K562 (cell line): ENCODE data around the gene BTBD3. TPM values are rescaled to one million over a fixed set of nuclear protein-coding genes. Genes with fewer than 3 reads are reported as not detected.
A peak's percentile ranks its signal among the peaks of the same experiment; 100 is the strongest.

Experiments
- ATAC-seq: fragments of 200-7000 bp; cut with Tn5 transposase; 3 replicates; pipeline ENCODE4 v1.9.1; 2020; ENCODE audit warnings: moderate library complexity
- BruUV-seq: library from RNA; stranded (reverse); fragments of 400-500 nt; replicated peaks from 2 replicates; lab custom pipeline; 2021; lab: Mats Ljungman, UMichigan
- CTCF ChIA-PET: fragments of 300-600 bp; formaldehyde crosslinking; extraction: SDS; loops from one replicate; lab custom pipeline; 2021; ENCODE audit warnings: low intra/inter-chr PET ratio; lab: Yijun Ruan, JAX
- POLR2A ChIA-PET: fragments of 300-600, 350-650 bp; sonication (Branson Sonifier 250); formaldehyde crosslinking; extraction: SDS; loops from one replicate; lab custom pipeline; 2021; ENCODE audit warnings: antibody characterized with exemption, inconsistent platforms; lab: Yijun Ruan, JAX
- DNase-seq, 4 experiments: peaks; one replicate each; pipeline versions ENCODE4 v3.0.0 to v3.0.0-alpha.2; 2011 to 2018; ENCODE audit warnings: low spot score in 3 of 4, mixed read lengths in 3 of 4; ENCODE audit errors: extremely low read depth in 1 of 4
- FAIRE-seq: peaks from 2 replicates; lab custom pipeline; 2011; peaks lifted over from hg19 to GRCh38; lab: Jason Lieb, UNC
- H2AFZ ChIP-seq: 2 replicates; pipeline ENCODE4 v1.6.0; 2011; ENCODE audit warnings: low read depth, low read length, control low read depth, inconsistent platforms
- H3K27ac ChIP-seq: fragments of 200-600 bp; 3 replicates; pipeline ENCODE4 v1.8.0; 2011; ENCODE audit warnings: low read depth, mild to moderate bottlenecking, control low read depth, inconsistent platforms, low read length, moderate library complexity, mixed read lengths; ENCODE audit errors: extremely low read depth
- H3K27me3 ChIP-seq, 2 experiments: fragments of 300-600 bp in 1 of 2; 2 replicates in 1 of 2; 3 replicates in 1 of 2; pipeline versions ENCODE4 v1.6.0 to v1.8.0; 2011; ENCODE audit warnings: inconsistent platforms in 2 of 2, low read length in 2 of 2, mild to moderate bottlenecking in 1 of 2, mixed read lengths in 1 of 2, moderate library complexity in 1 of 2; ENCODE audit not compliant: control insufficient read depth in 2 of 2, insufficient read depth in 2 of 2
- H3K36me3 ChIP-seq: fragments of 300-600 bp; 3 replicates; pipeline ENCODE4 v1.8.0; 2011; ENCODE audit warnings: mild to moderate bottlenecking, low read length, inconsistent platforms; ENCODE audit not compliant: control insufficient read depth, insufficient read depth
- H3K4me1 ChIP-seq, 2 experiments: fragments of 200-600 bp in 1 of 2; replicated peaks in 1 of 2; 2 replicates in 1 of 2; 3 replicates in 1 of 2; pipeline versions ENCODE4 v1.5.1 to v1.8.0; 2011; ENCODE audit warnings: inconsistent platforms in 2 of 2, low read length in 2 of 2, mild to moderate bottlenecking in 1 of 2, mixed read lengths in 1 of 2, moderate library complexity in 1 of 2; ENCODE audit not compliant: control insufficient read depth in 2 of 2, insufficient read depth in 2 of 2
- H3K4me2 ChIP-seq: 2 replicates; pipeline ENCODE4 v1.6.1; 2011; ENCODE audit warnings: low read length, control low read depth, inconsistent platforms, mixed read lengths; ENCODE audit not compliant: insufficient read depth
- H3K4me3 ChIP-seq: fragments of 200-600 bp; sonication (generic), shearing (Covaris generic); 2 replicates; pipeline ENCODE4 v1.5.1; 2016; ENCODE audit warnings: control low read depth, inconsistent platforms
- H3K79me2 ChIP-seq: fragments of 200-600 bp; 3 replicates; pipeline ENCODE4 v1.8.0; 2011; ENCODE audit warnings: low read length, inconsistent platforms; ENCODE audit not compliant: control insufficient read depth, insufficient read depth
- H3K9ac ChIP-seq, 2 experiments: 2 replicates each; pipeline versions ENCODE4 v1.6.0 to v1.6.1; 2011; ENCODE audit warnings: low read depth in 2 of 2, low read length in 2 of 2, control low read depth in 1 of 2, inconsistent platforms in 1 of 2, mild to moderate bottlenecking in 1 of 2, mixed read lengths in 1 of 2; ENCODE audit not compliant: insufficient read depth in 1 of 2
- H3K9me1 ChIP-seq: one replicate; pipeline ENCODE4 v1.6.0; 2011; ENCODE audit warnings: inconsistent platforms, mild to moderate bottlenecking, low read length, moderate library complexity; ENCODE audit not compliant: control insufficient read depth, insufficient read depth
- H3K9me3 ChIP-seq: replicated peaks from 2 replicates; pipeline ENCODE4 v1.5.1; 2011; ENCODE audit warnings: low read depth, low read length, inconsistent platforms; ENCODE audit not compliant: control insufficient read depth, insufficient read depth
- H4K20me1 ChIP-seq: replicated peaks from 2 replicates; pipeline ENCODE4 v1.6.1; 2011; ENCODE audit warnings: low read length, inconsistent platforms, mixed read lengths; ENCODE audit not compliant: control insufficient read depth, insufficient read depth
- ATF1 ChIP-seq, 2 experiments: fragments of 450-650 bp in 1 of 2; IDR thresholded peaks; 2 replicates each; pipeline ENCODE4 v1.6.1; 2016; ENCODE audit warnings: missing compliant biosample characterization in 1 of 2, missing genetic modification characterization in 1 of 2
- BMI1 ChIP-seq: fragments of 150-350 bp; IDR thresholded peaks from 2 replicates; pipeline ENCODE4 v1.6.1; 2014; ENCODE audit warnings: low read length
- BRF1 ChIP-seq: IDR thresholded peaks from 3 replicates; pipeline ENCODE4 v1.6.1; 2011; ENCODE audit warnings: borderline replicate concordance, mild to moderate bottlenecking; ENCODE audit not compliant: insufficient read length; ENCODE audit errors: extremely low read depth
- CSDE1 ChIP-seq, 2 experiments: fragments of 450-650 bp; IDR thresholded peaks; 2 replicates each; pipeline ENCODE4 v1.6.1; 2016; ENCODE audit warnings: mild to moderate bottlenecking in 1 of 2
- EGR1 ChIP-seq: fragments of 450-650 bp; conservative IDR thresholded peaks from 2 replicates; pipeline ENCODE4 v1.6.1; 2017; ENCODE audit warnings: mild to moderate bottlenecking
- FOXJ2 ChIP-seq: fragments of 200-800 bp; sonication (Bioruptor generic); IDR thresholded peaks from 2 replicates; pipeline ENCODE4 v1.6.1; 2016; ENCODE audit warnings: missing genetic modification characterization, missing compliant biosample characterization
- HMBOX1 ChIP-seq: sonication (generic); IDR thresholded peaks from 2 replicates; pipeline ENCODE4 v1.6.1; 2016
- ILF3 ChIP-seq: fragments of 450-650 bp; IDR thresholded peaks from 2 replicates; pipeline ENCODE4 v1.6.1; 2018; ENCODE audit warnings: antibody characterized with exemption, mild to moderate bottlenecking, moderate library complexity, borderline replicate concordance
- L3MBTL2 ChIP-seq: fragments of 450-650 bp; IDR thresholded peaks from 2 replicates; pipeline ENCODE4 v1.6.1; 2016; ENCODE audit warnings: mild to moderate bottlenecking, moderate library complexity
- RFX1 ChIP-seq: fragments of 450-650 bp; IDR thresholded peaks from 2 replicates; pipeline ENCODE4 v1.6.1; 2016; ENCODE audit warnings: mild to moderate bottlenecking, moderate library complexity
- SMAD2 ChIP-seq: fragments of 150-350 bp; IDR thresholded peaks from 2 replicates; pipeline ENCODE4 v1.6.1; 2014; ENCODE audit warnings: low read depth, mild to moderate bottlenecking, low read length
- SPI1 ChIP-seq: IDR thresholded peaks from 2 replicates; pipeline ENCODE4 v1.6.1; 2011; ENCODE audit warnings: low read depth, low read length, control low read depth, borderline replicate concordance
- VEZF1 ChIP-seq: fragments of 200-800 bp; sonication (Bioruptor generic); IDR thresholded peaks from 2 replicates; pipeline ENCODE4 v1.6.1; 2017; ENCODE audit warnings: missing genetic modification characterization, missing compliant biosample characterization
- ZNF780A ChIP-seq: fragments of 250-450 bp; sonication (Bioruptor Pico); IDR thresholded peaks from 2 replicates; pipeline ENCODE4 v1.5.0; 2021; ENCODE audit warnings: mild to moderate bottlenecking
- ZSCAN29 ChIP-seq: fragments of 450-650 bp; IDR thresholded peaks from 2 replicates; pipeline ENCODE4 v1.6.1; 2017
- ZSCAN32 ChIP-seq: fragments of 450-650 bp; formaldehyde crosslinking; IDR thresholded peaks from 2 replicates; pipeline ENCODE4 v1.4.0; 2020; ENCODE audit warnings: mild to moderate bottlenecking, moderate library complexity
- WGBS: fragments of 100-300 bp; shearing (Covaris generic); methylation state at CpG from one replicate; pipeline ENCODE4 v1.1.6; 2016; ENCODE audit warnings: low coverage, mixed read lengths; ENCODE audit not compliant: insufficient coverage; ENCODE audit errors: missing lambda C conversion rate; 5-methylcytosine and 5-hydroxymethylcytosine counted together
- in situ Hi-C: fragments of 300-500 bp; cut with MboI; formaldehyde crosslinking; loops from 4 replicates; pipeline ENCODE4 v1.15.0; 2018; ENCODE audit warnings: inconsistent platforms, mixed read lengths
- intact Hi-C: fragments of 100-400 bp; cut with micrococcal nuclease; formaldehyde crosslinking; loops from 2 replicates; pipeline ENCODE4 v1.14.2; 2022
- polyA plus RNA-seq, 8 experiments: library from polyadenylated mRNA; depleted of rRNA in 4 of 8; stranded (reverse) in 5 of 8; unstranded in 3 of 8; fragments of >200 nt; fragmentation: Nextera tagmentation in 2 of 8; fragmentation: Illumina TruSeq in 1 of 8; extraction: Ambion mirVana in 2 of 8; extraction: Trizol in 1 of 8; gene quantifications; 2 replicates each; pipeline versions ENCODE4 v1.2.1 to v1.2.3, GENCODE V29; 2011 to 2014; ENCODE audit warnings: inconsistent platforms in 1 of 8, missing spikeins in 1 of 8
- total RNA-seq, 7 experiments: library from RNA; depleted of rRNA in 6 of 7; stranded (reverse); fragments of >200 nt in 6 of 7; fragmentation: Illumina TruSeq in 2 of 7; extraction: Trizol in 2 of 7; gene quantifications; 2 replicates each; pipeline versions ENCODE4 v1.2.1 to v1.2.3, GENCODE V29; 2011 to 2021; ENCODE audit warnings: low replicate concordance in 1 of 7

BTBD3 gene
- total and polyA plus RNA-seq, 9 of the 15 experiments (the other 6 are each of a cell fraction or from before 2014, with no cell fraction given), result 1.8 to 11.4 (median 6.4) TPM

- TF ChIP-seq ZSCAN29 (no peak), BRF1 (no peak), FOXJ2 (tag) (no peak), ILF3 (no peak), VEZF1 (CRISPR knock-in tag) (peak; percentile 55), SMAD2 (no peak)
- TF ChIP-seq, all 486 proteins: peak for 11
Measured at GRCh38 chr20:11891077-11891775, 26.5 kb upstream of the BTBD3 start (continued).

- peak; percentile 53 to 79 (median 56) for DNase-seq
Measured at GRCh38 chr20:11891776-11892545, 25.7 kb upstream of the BTBD3 start.

More at GRCh38 chr20:11891776-11892545, 25.7 kb upstream of the BTBD3 start:
- Histone ChIP-seq H3K27me3 (no peaks in the 10 kb centered on the region), H2AFZ (peak overlapping the region; percentile 32), H3K9ac (peak overlapping the region in 1 of 2 experiments; percentile 41; a peak in 2 of 4 replicates), H3K4me1 (peaks cover 0 to 7% of the 10 kb centered on the region in 2 experiments; a peak in 4 of 5 replicates), H4K20me1 (no peaks in the 10 kb centered on the region), H3K9me1 (no peaks in the 10 kb centered on the region), H3K4me2 (peak overlapping the region; percentile 57), H3K79me2 (peaks cover 12% of the 10 kb centered on the region; the same call in 2 of the 3 replicates), H3K4me3 (peak overlapping the region; percentile 57), H3K9me3 (no peaks in the 10 kb centered on the region), H3K36me3 (no peaks in the 10 kb centered on the region), H3K27ac (peak overlapping the region; percentile 6; the same call in 1 of the 3 replicates)
- POLR2A ChIA-PET, result no interaction called here
- intact Hi-C loops, result no loop called here
- ATAC-seq (peak; percentile 80), FAIRE-seq (no peak)
- 3% methylated on average over 14 of the region's 17 CpGs for WGBS
- TF ChIP-seq SPI1 (peak; percentile 60; the same call in 1 of the 2 replicates), L3MBTL2 (no peak), RFX1 (peak; percentile 93), CSDE1 (IDR thresholded peaks at IDR 0.05) (peak in 1 of 2 experiments; percentile 57; a peak in 1 of 4 replicates), HMBOX1 (peak; percentile 27; the same call in 1 of the 2 replicates), ATF1 (CRISPR knock-in tag; IDR thresholded peaks at IDR 0.05) (no peak), ATF1 (tag; IDR thresholded peaks at IDR 0.05) (no peak), EGR1 (peak; percentile 45), ZNF780A (no peak), BMI1 (peak; percentile 69), ZSCAN32 (no peak)
- CTCF ChIA-PET, result no interaction called here
- in situ Hi-C loops, result no loop called here
- TSS peak; percentile 63 for BruUV-seq
